Lower leg skin (tissue), 4 donors: Measurements from ENCODE around the gene AGAP3. TPM values are rescaled to one million over a fixed set of nuclear protein-coding genes. Genes with fewer than 3 reads are reported as not detected.

ENCODE experiments used
- DNase-seq, 2 donors: peaks; one replicate each; pipeline ENCODE4 v3.0.0-alpha.2; 2019; ENCODE audit warnings: low spot score in 2 of 2
- H3K4me3 ChIP-seq: fragments of 200-600 bp; sonication (generic); 2 replicates; pipeline ENCODE4 v1.5.1; 2017; ENCODE audit warnings: mild to moderate bottlenecking, low read depth; ENCODE audit not compliant: poor library complexity, severe bottlenecking
- CTCF ChIP-seq, 3 donors: fragments of 450-650 bp; IDR thresholded peaks; one replicate each; pipeline ENCODE4 v1.5.1; 2016; ENCODE audit warnings: antibody characterized with exemption in 3 of 3, mild to moderate bottlenecking in 3 of 3, moderate library complexity in 2 of 3
- POLR2A ChIP-seq, 2 donors: fragments of 450-650 bp; IDR thresholded peaks; one replicate each; pipeline ENCODE4 v1.6.1; 2016 to 2017; ENCODE audit warnings: antibody characterized with exemption in 2 of 2, mild to moderate bottlenecking in 1 of 2, moderate library complexity in 1 of 2
- WGBS, 2 donors: methylation state at CpG; one replicate each; pipeline ENCODE4 v1.1.5; 2018; 5-methylcytosine and 5-hydroxymethylcytosine counted together
- intact Hi-C: fragments of 100-400 bp; cut with DNase I; formaldehyde crosslinking; loops from one replicate; pipeline ENCODE4 v1.15.0; 2023; ENCODE audit warnings: low total_unique reads
- total RNA-seq, 4 donors: library from RNA; depleted of rRNA; stranded (reverse); fragments of >200 nt; gene quantifications; one replicate each; pipeline ENCODE4 v1.1.0, GENCODE V29; 2016

Gene AGAP3
- total RNA-seq, 4 donors from 2014 or later: 81.2 to 132 (median 102) TPM

DNA sequence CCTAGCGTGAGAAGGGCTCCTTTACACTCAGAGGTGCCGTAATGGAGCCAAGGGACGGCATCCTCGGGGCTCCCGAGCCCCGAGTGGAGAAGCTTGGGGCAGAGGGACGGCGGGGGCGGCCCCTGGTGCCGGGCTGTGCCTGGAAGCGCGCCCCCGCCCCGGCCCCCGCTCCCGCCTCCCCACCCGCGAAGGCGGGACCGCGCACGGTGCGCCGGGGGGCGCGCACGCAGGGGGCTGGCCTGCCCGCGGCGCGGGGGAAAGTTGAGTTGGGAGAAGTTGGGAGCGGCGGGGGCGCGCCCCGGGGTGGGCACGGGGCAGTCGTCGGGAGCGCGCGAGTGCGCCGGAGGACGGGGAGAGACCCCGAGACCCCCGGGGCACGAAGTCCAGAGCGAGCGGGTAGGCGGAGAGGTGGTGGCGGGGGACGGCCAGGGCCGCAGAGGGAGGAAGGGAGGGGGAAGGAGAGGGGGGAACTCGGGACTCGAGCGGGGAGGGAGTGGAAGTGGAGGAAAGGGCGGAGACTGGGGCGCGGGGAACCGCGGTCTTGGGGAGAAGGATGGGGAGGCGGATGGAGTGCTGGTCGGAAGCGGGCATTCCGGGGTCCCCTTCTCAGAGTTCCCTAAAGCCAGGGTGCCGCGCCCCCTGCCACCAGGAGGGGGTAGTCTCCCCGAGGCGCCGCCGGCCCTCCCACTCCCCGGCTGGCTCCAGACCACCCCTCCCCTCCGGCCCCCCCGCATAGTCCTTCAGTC lies 26.7 kb upstream of the AGAP3 start, which contains the start of gene SLC4A2:
Gene SLC4A2 (plus strand): TSS at position 223 of the 746 bp plus-strand sequence. CDS start 2,399 bp downstream, outside the sequence.
- 1% methylated on average over 24 to 54 of the region's 75 CpGs for WGBS, 2 donors
- DNase-seq: peak; percentile 83 to 97
- TF ChIP-seq POLR2A (IDR thresholded peaks at IDR 0.05) (peak in 1 of 2 donors; percentile 39), CTCF (IDR thresholded peaks at IDR 0.05) (no peak)
- peak within 1 kb of the TSS; percentile 68 for H3K4me3 ChIP-seq
- intact Hi-C loops: no loop called here

DNA sequence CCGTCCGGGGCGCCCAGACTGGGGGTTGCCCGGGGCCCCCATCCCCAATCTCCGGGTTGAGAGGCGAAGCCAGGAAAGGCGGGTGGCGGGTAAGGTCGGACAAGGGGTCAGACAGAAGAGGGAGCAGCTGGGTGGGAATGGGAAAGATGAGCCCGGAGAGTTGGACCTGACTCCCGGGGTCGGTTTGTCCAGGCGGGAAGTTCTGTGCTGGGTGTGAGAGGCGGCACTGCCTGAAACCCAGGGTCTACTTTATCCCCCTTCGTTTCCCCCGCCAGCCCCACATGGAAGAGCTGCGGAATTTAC lies 26.2 kb upstream of the AGAP3 start:
- intact Hi-C loops: no loop called here
- no peak for DNase-seq
- H3K4me3 ChIP-seq: peak overlapping the region; percentile 68
- WGBS, 2 donors: 0 to 1% methylated on average over 13 to 17 of the region's 17 CpGs
- TF ChIP-seq CTCF (IDR thresholded peaks at IDR 0.05) (no peak), POLR2A (IDR thresholded peaks at IDR 0.05) (no peak)

GRCh38 chr7:151060416-151061212 lies 25.7 kb upstream of the AGAP3 start:
- 9 to 11% methylated on average over 21 of the region's 21 CpGs for WGBS, 2 donors
- peak overlapping the region; percentile 68 for H3K4me3 ChIP-seq
- intact Hi-C loops: no loop called here
- no peak for TF ChIP-seq CTCF (IDR thresholded peaks at IDR 0.05)
- no peak for DNase-seq

GRCh38 chr7:151061213-151062110 lies 24.8 kb upstream of the AGAP3 start:
- DNase-seq: no peak

DNA sequence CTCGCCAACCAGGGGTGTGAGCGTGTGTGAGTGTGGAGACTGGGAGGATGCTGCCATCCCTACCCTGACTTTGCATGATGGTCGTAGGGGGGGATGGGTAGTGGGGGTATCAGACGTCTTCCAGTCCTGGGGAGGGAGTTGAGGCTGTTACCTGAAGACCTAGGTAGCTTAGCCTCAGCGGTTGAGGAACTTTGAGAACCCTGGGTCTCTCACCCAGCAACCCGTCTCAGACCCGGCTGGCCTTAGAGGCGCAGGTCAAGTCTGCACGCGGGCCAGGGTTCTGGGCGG lies 24.2 kb upstream of the AGAP3 start:
- 73 to 81% methylated on average over 8 to 10 of the region's 11 CpGs for WGBS, 2 donors
- intact Hi-C loops: no loop called here
- no peak overlapping the region for H3K4me3 ChIP-seq
- TF ChIP-seq POLR2A (IDR thresholded peaks at IDR 0.05) (no peak), CTCF (IDR thresholded peaks at IDR 0.05) (no peak)
- DNase-seq: no peak

More at GRCh38 chr7:151061213-151062110, 24.8 kb upstream of the AGAP3 start:
- intact Hi-C loops: no loop called here
- 67 to 74% methylated on average over 29 to 33 of the region's 33 CpGs for WGBS, 2 donors
- H3K4me3 ChIP-seq: no peak overlapping the region
- TF ChIP-seq POLR2A (IDR thresholded peaks at IDR 0.05) (no peak), CTCF (IDR thresholded peaks at IDR 0.05) (no peak)
